Naive B cell (primary cell): ENCODE results near the gene CDC34. TPM values are rescaled to one million over a fixed set of nuclear protein-coding genes. Genes with fewer than 3 reads are reported as not detected.

Experiments
- ATAC-seq, 2 donors: fragments of 150-1000 bp; cut with Tn5 transposase; 2 replicates each; pipeline ENCODE4 v1.10.0; 2021; ENCODE audit warnings: low read depth in 2 of 2, mild to moderate bottlenecking in 2 of 2, moderate library complexity in 2 of 2
- DNase-seq: peaks from one replicate; pipeline ENCODE4 v3.0.0; 2022
- H3K27ac Mint-ChIP-seq, 6 donors: one replicate each; pipeline ENCODE4 v1.8.0; 2020 to 2022; ENCODE audit warnings: mild to moderate bottlenecking in 6 of 6, mixed read lengths in 6 of 6, moderate library complexity in 5 of 6, inconsistent platforms in 2 of 6
- H3K27me3 Mint-ChIP-seq, 3 donors: one replicate each; pipeline ENCODE4 v1.8.0; 2021 to 2022; ENCODE audit warnings: mixed read lengths in 3 of 3, mild to moderate bottlenecking in 1 of 3
- H3K36me3 Mint-ChIP-seq, 2 donors: one replicate each; pipeline ENCODE4 v1.8.0; 2020 to 2022; ENCODE audit warnings: mixed read lengths in 2 of 2, inconsistent platforms in 1 of 2, mild to moderate bottlenecking in 1 of 2
- H3K4me1 Mint-ChIP-seq, 3 donors: one replicate each; pipeline ENCODE4 v1.8.0; 2020 to 2022; ENCODE audit warnings: mixed read lengths in 3 of 3, inconsistent platforms in 1 of 3, mild to moderate bottlenecking in 1 of 3, moderate library complexity in 1 of 3
- H3K4me3 Mint-ChIP-seq, 8 donors: one replicate each; pipeline ENCODE4 v1.8.0; 2020 to 2022; ENCODE audit warnings: mild to moderate bottlenecking in 8 of 8, mixed read lengths in 8 of 8, moderate library complexity in 8 of 8, inconsistent platforms in 2 of 8
- H3K9me3 Mint-ChIP-seq, 7 donors: one replicate each; pipeline ENCODE4 v1.8.0; 2020 to 2022; ENCODE audit warnings: mixed read lengths in 7 of 7, mild to moderate bottlenecking in 5 of 7, inconsistent platforms in 2 of 7, moderate library complexity in 1 of 7
- polyA plus RNA-seq, 6 donors: library from polyadenylated mRNA; unstranded; fragments of 300-500 nt; fragmentation: Illumina TruSeq; gene quantifications; one replicate each; pipeline ENCODE4 v1.2.3, GENCODE V29; 2021; ENCODE audit warnings: low read depth in 6 of 6

CDC34 gene
- polyA plus RNA-seq, 6 donors from 2014 or later: 17.7 to 30.6 (median 19.4) TPM

GRCh38 chr19:533364-534058 is 2.0 kb downstream of the CDC34 start:
- peaks cover 8 to 21% (median 11%) of the 10 kb centered on the region in 3 donors for H3K4me1 Mint-ChIP-seq
- no peaks in the 10 kb centered on the region for H3K9me3 Mint-ChIP-seq
- ATAC-seq: no peak
- H3K4me3 Mint-ChIP-seq: peak overlapping the region in 6 of 8 donors; percentile 41 to 84 (median 80)
- H3K27ac Mint-ChIP-seq: peak overlapping the region in 2 of 6 donors; percentile 18 to 66
- H3K27me3 Mint-ChIP-seq: no peaks in the 10 kb centered on the region
- peaks cover 0 to 4% of the 10 kb centered on the region in 2 donors for H3K36me3 Mint-ChIP-seq
- DNase-seq: no peak

- DNase-seq (no peak), ATAC-seq (no peak)
- Mint-ChIP-seq H3K36me3 (peaks cover 0 to 4% of the 10 kb centered on the region in 2 donors), H3K27ac (no peak overlapping the region), H3K27me3 (no peaks in the 10 kb centered on the region), H3K9me3 (no peaks in the 10 kb centered on the region), H3K4me3 (peak overlapping the region in 5 of 8 donors; percentile 15 to 84 (median 78)), H3K4me1 (peaks cover 8 to 21% (median 11%) of the 10 kb centered on the region in 3 donors)
These were observed 2.5 kb downstream of the CDC34 start for GRCh38 chr19:534088-534487.

GRCh38 chr19:535017-535835 is 3.7 kb downstream of the CDC34 start:
- peaks cover 8 to 18% (median 11%) of the 10 kb centered on the region in 3 donors for H3K4me1 Mint-ChIP-seq
- no peaks in the 10 kb centered on the region for H3K27me3 Mint-ChIP-seq
- DNase-seq (no peak), ATAC-seq (no peak)
- peaks cover 0 to 4% of the 10 kb centered on the region in 2 donors for H3K36me3 Mint-ChIP-seq
- H3K9me3 Mint-ChIP-seq: no peaks in the 10 kb centered on the region
- peak overlapping the region in 3 of 8 donors; percentile 43 to 76 (median 64) for H3K4me3 Mint-ChIP-seq
- H3K27ac Mint-ChIP-seq: no peak overlapping the region

- no peak for DNase-seq
- ATAC-seq: no peak
- peaks cover 8 to 16% (median 11%) of the 10 kb centered on the region in 3 donors for H3K4me1 Mint-ChIP-seq
- H3K4me3 Mint-ChIP-seq: no peak overlapping the region
- no peaks in the 10 kb centered on the region for H3K27me3 Mint-ChIP-seq
- H3K36me3 Mint-ChIP-seq: peaks cover 0 to 4% of the 10 kb centered on the region in 2 donors
- peak overlapping the region in 1 of 6 donors; percentile 51 for H3K27ac Mint-ChIP-seq
- no peaks in the 10 kb centered on the region for H3K9me3 Mint-ChIP-seq
These were observed 4.7 kb downstream of the CDC34 start for GRCh38 chr19:536031-536880.

DNA sequence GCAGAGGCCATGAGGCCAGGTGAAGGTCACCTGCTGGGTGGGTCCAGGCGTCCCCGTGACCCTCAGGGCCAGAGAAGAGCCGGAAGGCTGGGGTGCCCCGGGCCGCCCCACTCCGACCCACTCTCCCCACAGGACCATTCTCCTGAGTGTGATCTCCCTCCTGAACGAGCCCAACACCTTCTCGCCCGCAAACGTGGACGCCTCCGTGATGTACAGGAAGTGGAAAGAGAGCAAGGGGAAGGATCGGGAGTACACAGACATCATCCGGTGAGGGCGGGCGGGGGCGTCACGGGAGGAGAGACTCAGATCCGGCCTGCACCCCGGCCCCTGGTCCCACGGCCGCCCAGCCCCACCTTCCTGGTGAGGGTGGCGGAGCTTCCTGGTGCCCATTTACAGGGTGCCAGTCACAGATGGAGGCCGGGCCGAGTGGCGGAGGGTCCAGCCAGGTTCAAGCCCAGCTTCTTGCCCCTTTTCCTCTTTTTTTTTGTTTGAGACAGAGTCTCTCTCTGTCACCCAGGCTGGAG is 5.4 kb downstream of the CDC34 start:
- H3K4me3 Mint-ChIP-seq: no peak overlapping the region
- H3K27me3 Mint-ChIP-seq: no peaks in the 10 kb centered on the region

GRCh38 chr19:538641-539428 is 7.3 kb downstream of the CDC34 start:
- ATAC-seq: no peak
- H3K36me3 Mint-ChIP-seq: peaks cover 0 to 4% of the 10 kb centered on the region in 2 donors
- no peak overlapping the region for H3K27ac Mint-ChIP-seq
- no peaks in the 10 kb centered on the region for H3K27me3 Mint-ChIP-seq
- no peak for DNase-seq
- no peaks in the 10 kb centered on the region for H3K9me3 Mint-ChIP-seq
- peaks cover 0 to 5% (median 4%) of the 10 kb centered on the region in 3 donors for H3K4me1 Mint-ChIP-seq
- peak overlapping the region in 2 of 8 donors; percentile 15 to 77 for H3K4me3 Mint-ChIP-seq

More for the DNA sequence above, 5.4 kb downstream of the CDC34 start:
- Mint-ChIP-seq H3K4me1 (peaks cover 8 to 16% (median 11%) of the 10 kb centered on the region in 3 donors), H3K36me3 (peaks cover 0 to 4% of the 10 kb centered on the region in 2 donors), H3K9me3 (no peaks in the 10 kb centered on the region), H3K27ac (no peak overlapping the region)
- ATAC-seq: no peak
- no peak for DNase-seq

- H3K4me1 Mint-ChIP-seq: peaks cover 0 to 4% (median 0%) of the 10 kb centered on the region in 3 donors
- ATAC-seq (no peak), DNase-seq (no peak)
- H3K27me3 Mint-ChIP-seq: no peaks in the 10 kb centered on the region
- H3K36me3 Mint-ChIP-seq: peaks cover 0 to 4% of the 10 kb centered on the region in 2 donors
- no peaks in the 10 kb centered on the region for H3K9me3 Mint-ChIP-seq
- H3K27ac Mint-ChIP-seq: no peak overlapping the region
- H3K4me3 Mint-ChIP-seq: no peak overlapping the region
These were observed 8.0 kb downstream of the CDC34 start for GRCh38 chr19:539429-540030.

- Mint-ChIP-seq H3K4me1 (peaks cover 0 to 5% (median 2%) of the 10 kb centered on the region in 3 donors), H3K9me3 (no peaks in the 10 kb centered on the region), H3K4me3 (no peak overlapping the region), H3K27ac (peak overlapping the region in 1 of 6 donors; percentile 36), H3K27me3 (no peaks in the 10 kb centered on the region), H3K36me3 (peaks cover 0 to 4% of the 10 kb centered on the region in 2 donors)
- DNase-seq (no peak), ATAC-seq (no peak)
These were observed 9.5 kb downstream of the CDC34 start for GRCh38 chr19:540867-541637.

GRCh38 chr19:541699-542098 is 10.1 kb downstream of the CDC34 start:
- Mint-ChIP-seq H3K27me3 (no peaks in the 10 kb centered on the region), H3K4me1 (peaks cover 0 to 5% (median 2%) of the 10 kb centered on the region in 3 donors), H3K4me3 (no peak overlapping the region), H3K9me3 (no peaks in the 10 kb centered on the region), H3K27ac (no peak overlapping the region), H3K36me3 (peaks cover 0 to 4% of the 10 kb centered on the region in 2 donors)
- no peak for ATAC-seq
- no peak for DNase-seq

DNA sequence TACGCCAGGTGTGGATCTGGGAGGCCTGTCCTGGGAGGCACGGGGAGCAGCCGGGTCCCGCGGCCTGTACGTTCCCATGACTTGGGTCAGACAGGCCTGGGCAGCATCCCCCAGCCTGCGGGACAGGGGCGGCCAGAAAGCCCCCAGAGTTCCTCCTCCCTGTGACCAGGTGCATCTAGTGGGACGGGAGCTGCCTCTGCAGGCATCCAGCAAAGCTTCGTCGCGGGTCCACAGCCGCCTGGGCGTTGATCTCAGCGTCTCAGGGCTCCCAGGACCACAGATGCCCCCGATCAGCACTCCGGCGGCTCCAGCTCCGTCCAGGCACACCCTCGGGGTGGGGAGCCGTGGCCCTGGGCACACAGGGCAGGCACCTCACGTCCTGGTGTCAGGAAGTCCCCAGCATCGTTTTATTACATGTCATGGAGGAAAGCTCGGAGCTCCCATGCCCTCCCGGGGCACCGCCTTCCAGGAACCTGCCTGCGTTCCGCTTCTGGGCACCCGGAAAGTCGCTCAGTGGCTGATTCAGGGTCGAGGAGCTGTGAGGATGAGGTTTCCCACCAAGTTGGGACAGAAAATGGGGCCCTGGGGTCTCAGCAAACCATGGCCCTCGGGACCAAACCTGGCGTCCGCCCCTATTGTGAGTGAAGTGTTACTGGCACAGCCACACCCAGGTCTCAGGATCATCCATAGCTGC is 10.8 kb downstream of the CDC34 start:
- H3K27me3 Mint-ChIP-seq: peaks cover 0 to under 1% (median 0%) of the 10 kb centered on the region in 3 donors
- H3K27ac Mint-ChIP-seq: no peak overlapping the region
- H3K4me1 Mint-ChIP-seq: peaks cover 0 to 5% (median 2%) of the 10 kb centered on the region in 3 donors
- DNase-seq (no peak), ATAC-seq (no peak)
- no peak overlapping the region for H3K4me3 Mint-ChIP-seq
- no peaks in the 10 kb centered on the region for H3K9me3 Mint-ChIP-seq
- H3K36me3 Mint-ChIP-seq: peaks cover 0 to 4% of the 10 kb centered on the region in 2 donors
